GM19351 (cell line): ENCODE measurements around the gene LIMK2.

ENCODE experiments used
- ATAC-seq: cut with Tn5 transposase; IDR thresholded peaks from one replicate; pipeline ENCODE4 v1.9.1; 2021; ENCODE audit warnings: mild to moderate bottlenecking, moderate library complexity; ENCODE audit not compliant: unreplicated experiment

Gene LIMK2

DNA sequence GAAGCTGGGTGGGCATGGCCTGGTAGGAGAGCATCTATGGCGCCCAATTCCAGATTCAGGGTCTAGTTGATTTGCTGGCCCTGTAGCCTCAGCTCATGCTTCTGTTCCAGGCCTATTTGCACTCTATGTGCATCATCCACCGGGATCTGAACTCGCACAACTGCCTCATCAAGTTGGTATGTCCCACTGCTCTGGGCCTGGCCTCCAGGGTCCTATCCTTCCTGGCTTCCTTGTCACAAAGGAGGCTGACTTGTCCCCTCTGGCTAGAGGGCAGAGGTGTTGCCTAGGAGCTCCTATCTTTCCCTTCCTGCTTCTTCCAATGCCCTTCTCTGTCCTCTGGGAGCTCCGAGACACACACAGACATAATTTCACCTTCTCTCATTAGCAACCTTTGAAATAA, 58.9 kb downstream of the LIMK2 start:
- no peak for ATAC-seq

DNA sequence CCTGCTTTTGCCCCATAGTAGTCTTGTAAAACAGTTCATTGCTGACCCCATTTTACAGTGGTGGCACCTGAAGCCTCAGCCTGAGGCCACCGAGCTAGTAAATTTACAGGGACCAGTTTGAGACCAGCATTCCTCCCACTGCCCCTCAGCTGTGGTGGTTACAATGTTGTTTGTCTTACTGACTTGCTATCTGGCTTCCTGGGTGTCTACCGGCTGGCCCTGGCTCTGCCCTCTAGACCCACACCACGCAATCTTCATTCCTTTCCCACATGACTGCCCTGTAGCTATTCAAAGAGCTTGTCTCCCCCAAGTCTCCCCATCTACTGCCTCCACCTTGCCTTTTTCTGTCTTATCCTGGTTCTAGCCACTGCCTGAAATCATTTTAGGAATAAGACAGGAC, 59.4 kb downstream of the LIMK2 start:
- no peak for ATAC-seq

DNA sequence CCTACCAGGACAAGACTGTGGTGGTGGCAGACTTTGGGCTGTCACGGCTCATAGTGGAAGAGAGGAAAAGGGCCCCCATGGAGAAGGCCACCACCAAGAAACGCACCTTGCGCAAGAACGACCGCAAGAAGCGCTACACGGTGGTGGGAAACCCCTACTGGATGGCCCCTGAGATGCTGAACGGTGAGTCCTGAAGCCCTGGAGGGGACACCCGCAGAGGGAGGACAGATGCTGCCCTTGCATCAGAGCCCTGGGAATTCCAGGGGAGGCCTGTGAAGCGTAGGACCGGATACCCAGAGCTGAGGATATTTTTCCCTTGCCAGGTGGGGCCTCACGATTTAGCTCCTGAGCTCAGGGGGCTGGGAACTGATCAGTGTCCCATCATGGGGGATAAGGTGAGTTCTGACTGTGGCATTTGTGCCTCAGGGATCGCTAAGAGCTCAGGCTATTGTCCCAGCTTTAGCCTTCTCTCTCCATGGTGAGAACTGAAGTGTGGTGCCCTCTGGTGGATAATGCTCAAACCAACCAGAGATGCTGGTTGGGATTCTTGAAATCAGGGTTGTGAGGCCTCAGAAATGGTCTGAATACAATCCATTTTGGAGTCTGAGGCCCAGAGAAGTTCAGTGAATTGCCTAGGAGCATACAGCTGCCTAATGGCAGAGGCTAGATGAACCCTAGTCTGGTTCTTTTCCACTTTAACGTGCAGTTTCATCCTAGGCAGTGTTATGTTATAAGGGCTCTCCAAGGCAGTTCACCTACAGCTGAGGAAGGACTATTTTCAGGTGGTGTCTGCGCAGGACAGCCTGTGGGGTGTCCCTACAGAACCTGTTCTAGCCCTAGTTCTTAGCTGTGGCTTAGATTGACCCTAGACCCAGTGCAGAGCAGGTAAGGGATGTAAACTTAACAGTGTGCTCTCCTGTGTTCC, 60.7 kb downstream of the LIMK2 start:
- no peak for ATAC-seq

DNA sequence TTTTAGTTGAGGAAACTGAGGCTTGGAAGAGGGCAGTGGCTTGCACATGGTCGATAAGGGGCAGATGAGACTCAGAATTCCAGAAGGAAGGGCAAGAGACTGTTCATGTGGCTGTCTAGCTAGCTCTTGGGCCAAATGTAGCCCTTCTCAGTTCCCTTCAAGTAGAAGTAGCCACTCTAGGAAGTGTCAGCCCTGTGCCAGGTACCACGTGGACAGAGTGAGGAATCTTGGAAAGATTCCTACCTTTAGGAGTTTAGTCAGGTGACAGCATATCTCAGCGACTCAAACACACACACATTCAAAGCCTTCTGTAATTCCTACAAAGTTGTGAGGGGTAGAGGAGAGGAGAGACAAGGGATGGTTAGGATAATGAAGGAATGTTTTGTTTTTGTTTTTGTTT, 61.9 kb downstream of the LIMK2 start:
- no peak for ATAC-seq

DNA sequence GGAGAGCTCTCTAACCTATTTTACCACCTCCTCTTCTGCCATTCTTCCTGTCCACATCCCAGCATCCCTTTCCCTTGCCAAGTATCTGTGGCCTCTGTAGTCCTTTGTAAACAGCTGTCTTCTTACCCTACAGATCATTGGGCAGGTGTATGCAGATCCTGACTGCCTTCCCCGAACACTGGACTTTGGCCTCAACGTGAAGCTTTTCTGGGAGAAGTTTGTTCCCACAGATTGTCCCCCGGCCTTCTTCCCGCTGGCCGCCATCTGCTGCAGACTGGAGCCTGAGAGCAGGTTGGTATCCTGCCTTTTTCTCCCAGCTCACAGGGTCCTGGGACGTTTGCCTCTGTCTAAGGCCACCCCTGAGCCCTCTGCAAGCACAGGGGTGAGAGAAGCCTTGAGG, 62.9 kb downstream of the LIMK2 start:
- no peak for ATAC-seq

DNA sequence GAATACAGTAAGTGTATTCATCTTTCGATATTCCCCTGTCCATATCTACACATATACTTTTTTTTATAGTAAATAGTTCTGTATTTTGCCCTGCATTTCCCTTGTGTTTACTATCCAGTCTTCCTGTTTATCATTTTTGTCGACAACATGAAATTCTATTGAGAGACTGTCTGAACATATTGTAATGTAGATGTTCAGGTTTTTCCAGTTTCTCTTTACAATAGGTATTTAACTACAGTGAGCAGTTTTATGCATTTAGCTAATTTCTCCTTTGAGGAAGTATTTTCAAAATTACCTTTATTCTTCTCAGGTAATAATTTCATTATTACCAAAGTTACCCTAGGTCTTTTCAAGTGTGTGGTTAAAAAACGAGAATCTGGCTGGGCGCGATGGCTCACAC, 63.5 kb downstream of the LIMK2 start:
- no peak for ATAC-seq

DNA sequence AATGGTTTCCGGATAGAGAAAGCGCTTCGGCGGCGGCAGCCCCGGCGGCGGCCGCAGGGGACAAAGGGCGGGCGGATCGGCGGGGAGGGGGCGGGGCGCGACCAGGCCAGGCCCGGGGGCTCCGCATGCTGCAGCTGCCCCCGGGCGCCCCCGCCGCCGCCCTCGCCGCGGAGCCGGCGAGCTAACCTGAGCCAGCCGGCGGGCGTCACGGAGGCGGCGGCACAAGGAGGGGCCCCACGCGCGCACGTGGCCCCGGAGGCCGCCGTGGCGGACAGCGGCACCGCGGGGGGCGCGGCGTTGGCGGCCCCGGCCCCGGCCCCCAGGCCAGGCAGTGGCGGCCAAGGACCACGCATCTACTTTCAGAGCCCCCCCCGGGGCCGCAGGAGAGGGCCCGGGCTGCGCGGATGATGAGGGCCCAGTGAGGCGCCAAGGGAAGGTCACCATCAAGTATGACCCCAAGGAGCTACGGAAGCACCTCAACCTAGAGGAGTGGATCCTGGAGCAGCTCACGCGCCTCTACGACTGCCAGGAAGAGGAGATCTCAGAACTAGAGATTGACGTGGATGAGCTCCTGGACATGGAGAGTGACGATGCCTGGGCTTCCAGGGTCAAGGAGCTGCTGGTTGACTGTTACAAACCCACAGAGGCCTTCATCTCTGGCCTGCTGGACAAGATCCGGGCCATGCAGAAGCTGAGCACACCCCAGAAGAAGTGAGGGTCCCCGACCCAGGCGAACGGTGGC, 64.5 kb downstream of the LIMK2 start:
- no peak for ATAC-seq

DNA sequence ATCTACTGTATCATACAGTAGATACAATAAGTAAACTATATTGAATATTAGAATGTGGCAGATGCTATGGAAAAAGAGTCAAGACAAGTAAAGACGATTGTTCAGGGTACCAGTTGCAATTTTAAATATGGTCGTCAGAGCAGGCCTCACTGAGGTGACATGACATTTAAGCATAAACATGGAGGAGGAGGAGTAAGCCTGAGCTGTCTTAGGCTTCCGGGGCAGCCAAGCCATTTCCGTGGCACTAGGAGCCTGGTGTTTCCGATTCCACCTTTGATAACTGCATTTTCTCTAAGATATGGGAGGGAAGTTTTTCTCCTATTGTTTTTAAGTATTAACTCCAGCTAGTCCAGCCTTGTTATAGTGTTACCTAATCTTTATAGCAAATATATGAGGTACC, 65.6 kb downstream of the LIMK2 start:
- no peak for ATAC-seq

DNA sequence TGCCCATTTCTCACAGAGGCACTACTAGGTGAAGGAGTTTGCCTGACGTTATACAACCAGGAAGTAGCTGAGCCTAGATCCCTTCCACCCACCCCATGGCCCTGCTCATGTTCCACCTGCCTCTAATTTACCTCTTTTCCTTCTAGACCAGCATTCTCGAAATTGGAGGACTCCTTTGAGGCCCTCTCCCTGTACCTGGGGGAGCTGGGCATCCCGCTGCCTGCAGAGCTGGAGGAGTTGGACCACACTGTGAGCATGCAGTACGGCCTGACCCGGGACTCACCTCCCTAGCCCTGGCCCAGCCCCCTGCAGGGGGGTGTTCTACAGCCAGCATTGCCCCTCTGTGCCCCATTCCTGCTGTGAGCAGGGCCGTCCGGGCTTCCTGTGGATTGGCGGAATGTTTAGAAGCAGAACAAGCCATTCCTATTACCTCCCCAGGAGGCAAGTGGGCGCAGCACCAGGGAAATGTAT, 66.1 kb downstream of the LIMK2 start:
- no peak for ATAC-seq

DNA sequence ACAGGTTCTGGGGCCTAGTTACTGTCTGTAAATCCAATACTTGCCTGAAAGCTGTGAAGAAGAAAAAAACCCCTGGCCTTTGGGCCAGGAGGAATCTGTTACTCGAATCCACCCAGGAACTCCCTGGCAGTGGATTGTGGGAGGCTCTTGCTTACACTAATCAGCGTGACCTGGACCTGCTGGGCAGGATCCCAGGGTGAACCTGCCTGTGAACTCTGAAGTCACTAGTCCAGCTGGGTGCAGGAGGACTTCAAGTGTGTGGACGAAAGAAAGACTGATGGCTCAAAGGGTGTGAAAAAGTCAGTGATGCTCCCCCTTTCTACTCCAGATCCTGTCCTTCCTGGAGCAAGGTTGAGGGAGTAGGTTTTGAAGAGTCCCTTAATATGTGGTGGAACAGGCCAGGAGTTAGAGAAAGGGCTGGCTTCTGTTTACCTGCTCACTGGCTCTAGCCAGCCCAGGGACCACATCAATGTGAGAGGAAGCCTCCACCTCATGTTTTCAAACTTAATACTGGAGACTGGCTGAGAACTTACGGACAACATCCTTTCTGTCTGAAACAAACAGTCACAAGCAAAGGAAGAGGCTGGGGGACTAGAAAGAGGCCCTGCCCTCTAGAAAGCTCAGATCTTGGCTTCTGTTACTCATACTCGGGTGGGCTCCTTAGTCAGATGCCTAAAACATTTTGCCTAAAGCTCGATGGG, 66.7 kb downstream of the LIMK2 start:
- no peak for ATAC-seq

DNA sequence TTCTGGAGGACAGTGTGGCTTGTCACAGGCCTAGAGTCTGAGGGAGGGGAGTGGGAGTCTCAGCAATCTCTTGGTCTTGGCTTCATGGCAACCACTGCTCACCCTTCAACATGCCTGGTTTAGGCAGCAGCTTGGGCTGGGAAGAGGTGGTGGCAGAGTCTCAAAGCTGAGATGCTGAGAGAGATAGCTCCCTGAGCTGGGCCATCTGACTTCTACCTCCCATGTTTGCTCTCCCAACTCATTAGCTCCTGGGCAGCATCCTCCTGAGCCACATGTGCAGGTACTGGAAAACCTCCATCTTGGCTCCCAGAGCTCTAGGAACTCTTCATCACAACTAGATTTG, 67.2 kb downstream of the LIMK2 start:
- no peak for ATAC-seq

DNA sequence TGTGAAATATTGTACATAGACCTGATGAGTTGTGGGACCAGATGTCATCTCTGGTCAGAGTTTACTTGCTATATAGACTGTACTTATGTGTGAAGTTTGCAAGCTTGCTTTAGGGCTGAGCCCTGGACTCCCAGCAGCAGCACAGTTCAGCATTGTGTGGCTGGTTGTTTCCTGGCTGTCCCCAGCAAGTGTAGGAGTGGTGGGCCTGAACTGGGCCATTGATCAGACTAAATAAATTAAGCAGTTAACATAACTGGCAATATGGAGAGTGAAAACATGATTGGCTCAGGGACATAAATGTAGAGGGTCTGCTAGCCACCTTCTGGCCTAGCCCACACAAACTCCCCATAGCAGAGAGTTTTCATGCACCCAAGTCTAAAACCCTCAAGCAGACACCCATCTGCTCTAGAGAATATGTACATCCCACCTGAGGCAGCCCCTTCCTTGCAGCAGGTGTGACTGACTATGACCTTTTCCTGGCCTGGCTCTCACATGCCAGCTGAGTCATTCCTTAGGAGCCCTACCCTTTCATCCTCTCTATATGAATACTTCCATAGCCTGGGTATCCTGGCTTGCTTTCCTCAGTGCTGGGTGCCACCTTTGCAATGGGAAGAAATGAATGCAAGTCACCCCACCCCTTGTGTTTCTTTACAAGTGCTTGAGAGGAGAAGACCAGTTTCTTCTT, 67.9 kb downstream of the LIMK2 start:
- no peak for ATAC-seq

DNA sequence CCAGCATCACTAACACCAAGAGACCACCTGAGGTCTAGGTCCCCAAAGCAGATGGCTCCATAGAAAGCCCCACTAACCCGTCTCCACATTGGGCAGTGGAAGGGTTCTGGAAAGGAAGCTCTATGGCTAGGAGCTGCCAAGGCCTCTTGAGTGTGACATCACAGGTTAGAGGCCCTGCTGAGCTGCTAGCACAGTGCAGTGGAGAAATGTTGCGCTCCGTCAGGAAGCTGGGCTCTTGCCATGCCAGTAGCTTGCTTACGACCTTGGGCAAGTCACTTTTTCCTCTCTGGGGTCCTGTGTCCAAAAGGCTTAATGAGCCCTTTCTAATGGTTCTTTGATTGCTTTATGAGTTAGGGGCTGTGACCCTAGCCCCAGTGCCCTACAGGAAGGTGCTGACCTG, 69.6 kb downstream of the LIMK2 start:
- ATAC-seq = no peak

DNA sequence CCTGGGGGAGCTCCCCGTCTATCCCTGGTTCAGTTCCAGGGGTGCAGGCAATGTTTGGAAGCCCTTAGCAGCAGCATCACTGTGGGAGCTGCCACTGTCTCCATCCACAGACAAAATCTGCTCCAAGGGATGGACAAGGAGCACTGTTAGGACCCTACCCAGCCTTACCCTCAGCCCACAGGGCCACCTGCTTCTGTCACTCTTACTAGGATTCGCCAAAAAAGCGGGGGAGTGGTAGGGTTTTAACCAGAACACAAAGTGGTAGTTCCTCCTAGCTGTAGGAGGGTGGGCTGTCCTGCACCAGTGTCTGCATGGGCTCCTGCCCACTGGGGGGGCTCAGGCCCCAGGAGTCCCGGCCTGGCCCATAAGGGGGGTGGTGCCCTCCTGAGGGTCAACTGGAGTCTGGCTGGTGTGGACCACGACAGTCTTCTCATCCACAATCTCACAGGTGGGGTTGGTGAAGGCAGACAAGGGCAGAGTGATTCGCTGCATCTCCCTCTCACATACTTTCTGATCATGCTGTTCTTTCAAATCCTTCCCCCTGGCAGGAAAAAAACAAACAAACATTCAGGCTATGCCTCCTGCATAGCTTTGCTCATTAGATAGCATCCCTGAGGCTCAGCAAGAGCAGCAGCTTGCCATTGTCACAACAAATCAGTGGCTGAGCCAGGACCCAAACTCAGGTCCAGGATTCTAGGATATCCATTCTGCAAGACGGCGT, 70.8 kb downstream of the LIMK2 start:
- no peak for ATAC-seq

DNA sequence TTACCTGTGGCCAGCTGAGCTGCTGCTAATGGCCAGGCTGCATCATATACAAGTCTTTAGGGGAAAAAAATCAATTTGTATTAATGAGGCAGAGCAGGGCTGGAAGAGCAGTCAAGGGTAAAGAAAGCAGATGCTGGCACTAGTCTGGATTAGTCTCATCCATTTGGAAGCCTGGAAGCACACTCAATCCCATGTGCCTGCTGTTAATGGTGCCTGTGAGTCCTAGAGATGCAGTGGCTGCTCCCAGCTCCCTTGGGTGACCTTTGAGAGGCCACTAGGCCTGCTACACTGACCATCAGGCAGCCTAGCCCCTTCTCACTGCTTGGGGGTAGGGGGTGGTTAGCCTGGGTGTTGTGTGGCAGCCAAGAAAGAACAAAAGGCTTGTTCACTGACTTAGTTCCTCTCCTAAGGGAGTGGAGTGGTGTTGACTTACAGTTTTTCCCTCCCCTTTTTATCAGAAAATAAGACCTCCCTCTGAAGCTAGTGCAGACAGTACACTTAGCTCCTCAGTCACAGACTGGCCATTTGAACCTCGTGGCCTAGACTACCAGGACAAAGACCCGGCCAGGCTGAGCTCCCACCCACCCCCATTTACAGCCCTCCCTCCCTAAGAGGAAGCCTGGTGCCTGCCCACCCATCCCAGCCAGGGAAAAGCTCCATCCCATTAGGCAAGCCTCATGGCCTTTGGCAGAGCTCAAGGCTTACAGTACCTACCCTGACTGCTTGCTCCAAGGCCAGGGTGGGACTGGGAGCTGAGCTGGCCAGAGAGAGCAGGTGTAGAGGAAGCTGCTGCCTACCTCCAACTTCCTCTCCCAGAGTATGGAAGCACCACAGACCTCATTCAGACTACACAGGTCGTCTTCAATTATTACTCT, 72.4 kb downstream of the LIMK2 start:
- no peak for ATAC-seq

DNA sequence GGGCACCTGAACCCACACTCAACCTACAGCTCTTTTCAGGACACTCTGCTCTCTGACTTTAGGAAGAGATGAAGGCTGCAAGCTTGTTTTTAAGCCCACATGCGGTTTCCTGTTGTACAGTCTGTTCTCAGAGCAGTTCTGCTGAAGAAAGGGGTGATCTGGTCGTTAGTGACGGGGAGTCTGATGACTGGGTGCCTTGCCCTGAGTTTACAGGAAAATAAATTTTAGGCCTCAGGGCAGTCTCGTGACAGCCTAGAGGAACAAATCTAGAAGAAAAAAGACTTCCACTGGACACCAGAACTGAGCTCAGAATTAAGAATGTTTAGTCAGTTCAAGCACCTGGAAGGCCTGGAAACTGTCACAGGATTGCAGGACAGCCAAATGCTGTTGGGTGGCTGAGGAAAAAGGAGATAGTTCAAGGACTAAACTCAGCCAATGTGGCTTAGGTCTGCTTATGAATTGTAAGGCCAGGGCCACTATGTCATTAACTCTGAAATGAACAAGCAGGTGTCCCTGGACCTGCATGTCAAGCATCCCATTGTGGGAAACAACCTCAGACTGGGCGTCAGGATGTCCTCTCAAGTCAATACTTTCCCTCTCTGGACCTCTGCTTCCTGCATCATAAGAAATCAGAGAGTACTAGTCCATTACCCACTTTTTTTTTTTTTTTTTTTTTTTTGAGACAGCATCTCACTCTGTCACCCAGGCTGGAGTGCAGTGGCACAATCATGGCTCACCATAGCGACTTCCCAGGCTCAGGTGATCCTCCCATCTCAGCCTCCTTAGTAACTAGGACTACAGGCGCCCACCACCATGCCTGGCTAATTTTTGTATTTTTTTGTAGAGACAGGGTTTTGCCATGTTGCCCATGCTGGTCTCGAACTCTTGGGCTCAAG, 74.5 kb downstream of the LIMK2 start:
- ATAC-seq = no peak

DNA sequence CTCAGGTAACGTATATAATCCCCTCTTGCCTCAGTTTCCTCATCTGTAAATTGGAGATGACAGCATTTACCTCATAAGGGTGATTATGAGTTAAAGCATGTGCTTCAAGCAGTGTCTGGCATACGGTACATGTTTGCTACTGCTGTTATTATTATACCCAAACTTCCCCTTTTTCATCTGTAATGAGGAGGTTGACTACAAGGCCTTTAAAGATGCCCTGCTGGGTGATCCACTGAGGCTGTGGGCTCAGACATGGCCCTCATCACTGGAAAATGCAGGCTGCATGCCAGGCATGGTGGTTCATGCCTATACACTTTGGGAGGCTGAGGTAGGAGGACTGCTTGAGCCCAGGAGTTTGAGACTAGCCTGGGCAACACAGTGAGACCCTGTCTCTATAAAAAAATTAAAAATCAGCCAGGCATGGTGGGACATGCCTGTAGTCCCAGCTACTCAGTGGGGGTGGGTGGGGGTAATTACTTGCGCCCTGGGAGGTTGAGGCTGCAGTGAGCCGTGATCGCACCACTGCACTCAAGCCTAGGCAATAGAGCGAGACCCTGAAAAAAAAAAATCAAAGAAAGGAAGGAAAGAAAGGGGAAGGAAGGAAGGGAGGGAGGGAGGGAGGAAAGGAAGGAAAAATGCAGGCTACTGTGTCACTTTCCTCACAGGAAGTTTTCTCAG, 75.9 kb downstream of the LIMK2 start:
- ATAC-seq = no peak
